ENCODE data around the gene STK32A. TPM values are rescaled to one million over a fixed set of nuclear protein-coding genes. Genes with fewer than 3 reads are reported as not detected.

The STK32A gene
- total and polyA plus RNA-seq, 5 experiments from 2014 or later = not detected

GRCh38 chr5:147388184-147389108, 153.6 kb downstream of the STK32A start:
- POLR2A ChIA-PET = no interaction called here
- H3K4me3 Mint-ChIP-seq = no peak overlapping the region
- ATAC-seq (no peak), DNase-seq (no peak)
- no peak overlapping the region for H3K27ac Mint-ChIP-seq
- H3K4me1 Mint-ChIP-seq = no peaks in the 10 kb centered on the region
- H3K9me3 Mint-ChIP-seq = no peaks in the 10 kb centered on the region
- H3K27me3 Mint-ChIP-seq = peaks cover 2 to 20% (median 7%) of the 10 kb centered on the region in 5 donors
- no peaks in the 10 kb centered on the region for H3K36me3 Mint-ChIP-seq

- Mint-ChIP-seq H3K9me3 (no peaks in the 10 kb centered on the region), H3K36me3 (no peaks in the 10 kb centered on the region), H3K4me3 (no peak overlapping the region), H3K4me1 (no peaks in the 10 kb centered on the region), H3K27ac (no peak overlapping the region), H3K27me3 (peaks cover 2 to 20% (median 9%) of the 10 kb centered on the region in 5 donors)
- ATAC-seq (no peak), DNase-seq (no peak)
- POLR2A ChIA-PET = no interaction called here
These were observed 155.9 kb downstream of the STK32A start for GRCh38 chr5:147390654-147391225.

- ATAC-seq (no peak), DNase-seq (no peak)
- H3K4me1 Mint-ChIP-seq = no peaks in the 10 kb centered on the region
- H3K4me3 Mint-ChIP-seq = no peak overlapping the region
- H3K27ac Mint-ChIP-seq = no peak overlapping the region
- H3K36me3 Mint-ChIP-seq = no peaks in the 10 kb centered on the region
- peaks cover 2 to 17% (median 9%) of the 10 kb centered on the region in 5 donors for H3K27me3 Mint-ChIP-seq
- POLR2A ChIA-PET = no interaction called here
- no peaks in the 10 kb centered on the region for H3K9me3 Mint-ChIP-seq
These were observed 157.0 kb downstream of the STK32A start for GRCh38 chr5:147391781-147392180.

GRCh38 chr5:147393874-147394672, 159.2 kb downstream of the STK32A start:
- POLR2A ChIA-PET = no interaction called here
- Mint-ChIP-seq H3K4me3 (no peak overlapping the region), H3K27ac (no peak overlapping the region), H3K36me3 (no peaks in the 10 kb centered on the region), H3K4me1 (no peaks in the 10 kb centered on the region), H3K9me3 (no peaks in the 10 kb centered on the region), H3K27me3 (peaks cover 2 to 10% (median 6%) of the 10 kb centered on the region in 5 donors)
- no peak for ATAC-seq
- DNase-seq = no peak

DNA sequence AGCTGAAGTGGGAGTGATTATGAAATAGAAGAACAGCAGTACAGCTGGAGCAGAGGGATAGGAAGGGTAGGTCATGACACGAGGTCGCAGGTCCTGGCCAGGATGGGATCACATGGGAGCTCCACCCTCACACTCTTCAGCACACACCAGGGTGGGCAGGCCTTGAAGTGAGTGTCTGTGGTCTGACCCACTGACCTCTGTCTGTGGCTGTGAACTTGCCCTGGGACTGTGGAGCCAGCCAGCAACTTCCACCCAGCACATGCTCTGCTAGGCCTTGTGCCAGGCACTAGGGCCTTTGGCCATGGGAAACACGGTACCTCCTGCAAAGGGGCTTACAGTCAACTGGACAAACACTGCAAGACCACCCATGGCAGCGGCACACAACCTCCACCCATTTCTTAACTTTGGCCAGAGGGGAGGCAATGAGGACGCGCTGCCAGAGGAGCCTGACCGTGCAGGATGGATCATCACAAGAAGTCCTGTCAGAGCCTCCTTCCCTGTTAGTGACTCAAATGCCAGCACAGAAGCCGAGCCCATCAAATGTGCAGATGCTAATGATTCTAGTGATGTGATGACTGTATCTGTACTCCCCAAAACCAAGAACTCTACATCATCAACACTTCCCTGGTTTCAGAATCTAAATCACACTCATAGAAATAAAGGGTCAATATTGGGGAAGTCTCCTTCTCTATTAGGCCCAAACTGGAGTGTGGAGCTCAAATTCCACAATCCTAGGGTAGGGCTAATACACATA, 161.4 kb downstream of the STK32A start:
- Mint-ChIP-seq H3K4me1 (no peaks in the 10 kb centered on the region), H3K27ac (no peak overlapping the region), H3K27me3 (peaks cover 0 to 4% (median 0%) of the 10 kb centered on the region in 5 donors), H3K9me3 (no peaks in the 10 kb centered on the region), H3K4me3 (no peak overlapping the region), H3K36me3 (no peaks in the 10 kb centered on the region)
- POLR2A ChIA-PET = no interaction called here
- no peak for DNase-seq
- ATAC-seq = no peak

GRCh38 chr5:147397616-147398015, 162.8 kb downstream of the STK32A start:
- no peaks in the 10 kb centered on the region for H3K36me3 Mint-ChIP-seq
- H3K27me3 Mint-ChIP-seq = peaks cover 0 to 4% (median 0%) of the 10 kb centered on the region in 5 donors
- no peaks in the 10 kb centered on the region for H3K9me3 Mint-ChIP-seq
- ATAC-seq (no peak), DNase-seq (no peak)
- no peak overlapping the region for H3K27ac Mint-ChIP-seq
- POLR2A ChIA-PET = no interaction called here
- no peaks in the 10 kb centered on the region for H3K4me1 Mint-ChIP-seq
- H3K4me3 Mint-ChIP-seq = no peak overlapping the region

DNA sequence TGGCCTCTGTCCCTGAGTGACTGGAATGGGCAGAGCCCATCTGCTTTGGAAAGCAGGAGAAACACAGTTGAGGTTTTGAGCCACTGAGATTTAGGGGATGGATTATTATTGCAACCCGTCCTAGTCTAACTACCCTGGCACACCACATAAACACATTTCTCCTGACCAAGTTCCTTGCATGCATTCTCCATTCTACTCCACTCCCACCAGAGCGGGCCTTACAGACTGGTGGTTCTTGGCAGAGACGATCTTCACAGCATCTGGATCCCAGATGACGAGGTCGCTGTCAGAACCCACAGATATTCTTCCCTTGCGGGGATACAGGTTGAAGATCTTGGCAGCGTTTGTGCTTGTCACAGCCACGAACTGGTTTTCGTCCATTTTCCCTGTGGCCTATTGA, 164.0 kb downstream of the STK32A start:
- Mint-ChIP-seq H3K4me3 (no peak overlapping the region), H3K36me3 (no peaks in the 10 kb centered on the region), H3K4me1 (no peaks in the 10 kb centered on the region), H3K27me3 (peaks cover 0 to 13% (median 0%) of the 10 kb centered on the region in 5 donors), H3K9me3 (no peaks in the 10 kb centered on the region), H3K27ac (no peak overlapping the region)
- DNase-seq (no peak), ATAC-seq (no peak)
- POLR2A ChIA-PET = no interaction called here

- H3K36me3 Mint-ChIP-seq = no peaks in the 10 kb centered on the region
- H3K4me3 Mint-ChIP-seq = no peak overlapping the region
- ATAC-seq (no peak), DNase-seq (no peak)
- POLR2A ChIA-PET = no interaction called here
- H3K4me1 Mint-ChIP-seq = no peaks in the 10 kb centered on the region
- H3K27ac Mint-ChIP-seq = no peak overlapping the region
- H3K27me3 Mint-ChIP-seq = peaks cover 0 to 20% (median 0%) of the 10 kb centered on the region in 5 donors
- H3K9me3 Mint-ChIP-seq = no peaks in the 10 kb centered on the region
These were observed 165.4 kb downstream of the STK32A start for GRCh38 chr5:147400126-147400809.

DNA sequence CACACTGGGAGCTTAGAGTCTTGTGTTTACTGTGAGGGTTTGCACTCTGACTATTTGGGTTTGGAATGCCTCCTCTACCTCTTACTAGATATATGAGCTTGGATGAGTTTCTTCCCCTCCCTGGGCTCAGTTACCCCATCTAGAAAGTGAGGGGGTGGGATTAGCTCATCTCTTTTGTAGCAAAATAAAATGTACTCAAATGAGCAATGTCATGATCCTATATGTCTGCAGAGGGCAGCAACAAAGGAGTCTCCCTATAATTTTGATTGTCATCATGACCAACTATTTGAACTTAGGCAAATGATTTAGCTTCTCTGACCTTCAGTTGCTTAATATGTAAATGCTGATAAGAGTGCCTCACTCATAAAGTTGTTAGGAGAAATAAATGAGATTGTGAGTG, 166.1 kb downstream of the STK32A start:
- ATAC-seq (no peak), DNase-seq (no peak)
- Mint-ChIP-seq H3K27ac (no peak overlapping the region), H3K36me3 (no peaks in the 10 kb centered on the region), H3K27me3 (peaks cover 0 to 20% (median 2%) of the 10 kb centered on the region in 5 donors), H3K4me1 (no peaks in the 10 kb centered on the region), H3K9me3 (no peaks in the 10 kb centered on the region), H3K4me3 (no peak overlapping the region)
- POLR2A ChIA-PET = no interaction called here

- POLR2A ChIA-PET = no interaction called here
- Mint-ChIP-seq H3K4me1 (no peaks in the 10 kb centered on the region), H3K27ac (no peak overlapping the region), H3K36me3 (no peaks in the 10 kb centered on the region), H3K4me3 (no peak overlapping the region), H3K9me3 (peaks cover 0 to 1% (median 0%) of the 10 kb centered on the region in 9 donors), H3K27me3 (peaks cover 0 to 20% (median 4%) of the 10 kb centered on the region in 5 donors)
- no peak for DNase-seq
- ATAC-seq = no peak
These were observed 169.1 kb downstream of the STK32A start for GRCh38 chr5:147403651-147404640.

DNA sequence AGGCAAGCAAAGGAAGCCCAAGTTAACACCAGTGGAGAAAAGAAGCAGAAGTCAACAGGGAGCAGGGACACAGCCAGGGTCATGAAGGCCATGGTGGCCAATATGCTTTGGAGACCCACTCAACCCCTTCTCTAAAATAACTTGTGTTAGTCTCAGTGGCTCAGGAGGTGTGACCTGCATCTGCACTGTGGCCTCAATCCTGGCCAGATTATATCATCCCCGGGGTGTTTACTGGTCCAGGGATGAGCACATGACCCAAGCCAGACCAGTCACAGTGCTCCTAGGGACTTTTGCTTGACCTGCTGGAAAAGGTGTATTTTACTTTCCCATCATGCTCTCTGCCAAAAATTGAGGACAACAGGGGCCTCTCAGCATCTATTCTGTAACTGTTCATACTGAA, 169.9 kb downstream of the STK32A start:
- Mint-ChIP-seq H3K36me3 (no peaks in the 10 kb centered on the region), H3K27ac (no peak overlapping the region), H3K27me3 (peaks cover 0 to 20% (median 4%) of the 10 kb centered on the region in 5 donors), H3K4me3 (no peak overlapping the region), H3K4me1 (no peaks in the 10 kb centered on the region), H3K9me3 (peaks cover 0 to 1% (median 0%) of the 10 kb centered on the region in 9 donors)
- DNase-seq (no peak), ATAC-seq (no peak)
- POLR2A ChIA-PET = no interaction called here
